K562 (cell line): ENCODE measurements around the gene SCAPER. TPM values are rescaled to one million over a fixed set of nuclear protein-coding genes. Genes with fewer than 3 reads are reported as not detected.

Experiments used
- ATAC-seq: fragments of 200-7000 bp; cut with Tn5 transposase; 3 replicates; pipeline ENCODE4 v1.9.1; 2020; ENCODE audit warnings: moderate library complexity
- BruUV-seq: library from RNA; stranded (reverse); fragments of 400-500 nt; replicated peaks from 2 replicates; lab custom pipeline; 2021; lab: Mats Ljungman, UMichigan
- CTCF ChIA-PET: fragments of 300-600 bp; formaldehyde crosslinking; extraction: SDS; loops from one replicate; lab custom pipeline; 2021; ENCODE audit warnings: low intra/inter-chr PET ratio; lab: Yijun Ruan, JAX
- POLR2A ChIA-PET: fragments of 300-600, 350-650 bp; sonication (Branson Sonifier 250); formaldehyde crosslinking; extraction: SDS; loops from one replicate; lab custom pipeline; 2021; ENCODE audit warnings: antibody characterized with exemption, inconsistent platforms; lab: Yijun Ruan, JAX
- DNase-seq, 4 experiments: peaks; one replicate each; pipeline versions ENCODE4 v3.0.0 to v3.0.0-alpha.2; 2011 to 2018; ENCODE audit warnings: low spot score in 3 of 4, mixed read lengths in 3 of 4; ENCODE audit errors: extremely low read depth in 1 of 4
- FAIRE-seq: peaks from 2 replicates; lab custom pipeline; 2011; peaks lifted over from hg19 to GRCh38; lab: Jason Lieb, UNC
- H2AFZ ChIP-seq: 2 replicates; pipeline ENCODE4 v1.6.0; 2011; ENCODE audit warnings: low read depth, low read length, control low read depth, inconsistent platforms
- H3K27ac ChIP-seq: fragments of 200-600 bp; 3 replicates; pipeline ENCODE4 v1.8.0; 2011; ENCODE audit warnings: low read depth, mild to moderate bottlenecking, control low read depth, inconsistent platforms, low read length, moderate library complexity, mixed read lengths; ENCODE audit errors: extremely low read depth
- H3K27me3 ChIP-seq, 2 experiments: fragments of 300-600 bp in 1 of 2; 2 replicates in 1 of 2; 3 replicates in 1 of 2; pipeline versions ENCODE4 v1.6.0 to v1.8.0; 2011; ENCODE audit warnings: inconsistent platforms in 2 of 2, low read length in 2 of 2, mild to moderate bottlenecking in 1 of 2, mixed read lengths in 1 of 2, moderate library complexity in 1 of 2; ENCODE audit not compliant: control insufficient read depth in 2 of 2, insufficient read depth in 2 of 2
- H3K36me3 ChIP-seq: fragments of 300-600 bp; 3 replicates; pipeline ENCODE4 v1.8.0; 2011; ENCODE audit warnings: mild to moderate bottlenecking, low read length, inconsistent platforms; ENCODE audit not compliant: control insufficient read depth, insufficient read depth
- H3K4me1 ChIP-seq, 2 experiments: fragments of 200-600 bp in 1 of 2; replicated peaks in 1 of 2; 2 replicates in 1 of 2; 3 replicates in 1 of 2; pipeline versions ENCODE4 v1.5.1 to v1.8.0; 2011; ENCODE audit warnings: inconsistent platforms in 2 of 2, low read length in 2 of 2, mild to moderate bottlenecking in 1 of 2, mixed read lengths in 1 of 2, moderate library complexity in 1 of 2; ENCODE audit not compliant: control insufficient read depth in 2 of 2, insufficient read depth in 2 of 2
- H3K4me2 ChIP-seq: 2 replicates; pipeline ENCODE4 v1.6.1; 2011; ENCODE audit warnings: low read length, control low read depth, inconsistent platforms, mixed read lengths; ENCODE audit not compliant: insufficient read depth
- H3K4me3 ChIP-seq: fragments of 200-600 bp; sonication (generic), shearing (Covaris generic); 2 replicates; pipeline ENCODE4 v1.5.1; 2016; ENCODE audit warnings: control low read depth, inconsistent platforms
- H3K79me2 ChIP-seq: fragments of 200-600 bp; 3 replicates; pipeline ENCODE4 v1.8.0; 2011; ENCODE audit warnings: low read length, inconsistent platforms; ENCODE audit not compliant: control insufficient read depth, insufficient read depth
- H3K9ac ChIP-seq, 2 experiments: 2 replicates each; pipeline versions ENCODE4 v1.6.0 to v1.6.1; 2011; ENCODE audit warnings: low read depth in 2 of 2, low read length in 2 of 2, control low read depth in 1 of 2, inconsistent platforms in 1 of 2, mild to moderate bottlenecking in 1 of 2, mixed read lengths in 1 of 2; ENCODE audit not compliant: insufficient read depth in 1 of 2
- H3K9me1 ChIP-seq: one replicate; pipeline ENCODE4 v1.6.0; 2011; ENCODE audit warnings: inconsistent platforms, mild to moderate bottlenecking, low read length, moderate library complexity; ENCODE audit not compliant: control insufficient read depth, insufficient read depth
- H3K9me3 ChIP-seq: replicated peaks from 2 replicates; pipeline ENCODE4 v1.5.1; 2011; ENCODE audit warnings: low read depth, low read length, inconsistent platforms; ENCODE audit not compliant: control insufficient read depth, insufficient read depth
- H4K20me1 ChIP-seq: replicated peaks from 2 replicates; pipeline ENCODE4 v1.6.1; 2011; ENCODE audit warnings: low read length, inconsistent platforms, mixed read lengths; ENCODE audit not compliant: control insufficient read depth, insufficient read depth
- CC2D1A ChIP-seq: fragments of 450-650 bp; IDR thresholded peaks from 2 replicates; pipeline ENCODE4 v1.6.1; 2017; ENCODE audit warnings: mild to moderate bottlenecking
- ERF ChIP-seq: fragments of 450-650 bp; formaldehyde crosslinking; IDR thresholded peaks from 2 replicates; pipeline ENCODE4 v1.4.0; 2020; ENCODE audit warnings: mild to moderate bottlenecking, mixed read lengths
- NCOA6 ChIP-seq: fragments of 450-650 bp; IDR thresholded peaks from 2 replicates; pipeline ENCODE4 v1.6.1; 2017; ENCODE audit warnings: mild to moderate bottlenecking
- TAF1 ChIP-seq: IDR thresholded peaks from 2 replicates; pipeline ENCODE4 v1.6.1; 2011; ENCODE audit warnings: mild to moderate bottlenecking, low read length, moderate library complexity; ENCODE audit not compliant: insufficient read depth, control insufficient read depth, severe bottlenecking; ENCODE audit errors: extremely low read depth
- ZNF253 ChIP-seq: fragments of 250-450 bp; sonication (Bioruptor Pico); conservative IDR thresholded peaks from 2 replicates; pipeline ENCODE4 v1.6.1; 2021; ENCODE audit warnings: mild to moderate bottlenecking
- WGBS: fragments of 100-300 bp; shearing (Covaris generic); methylation state at CpG from one replicate; pipeline ENCODE4 v1.1.6; 2016; ENCODE audit warnings: low coverage, mixed read lengths; ENCODE audit not compliant: insufficient coverage; ENCODE audit errors: missing lambda C conversion rate; 5-methylcytosine and 5-hydroxymethylcytosine counted together
- in situ Hi-C: fragments of 300-500 bp; cut with MboI; formaldehyde crosslinking; loops from 4 replicates; pipeline ENCODE4 v1.15.0; 2018; ENCODE audit warnings: inconsistent platforms, mixed read lengths
- intact Hi-C: fragments of 100-400 bp; cut with micrococcal nuclease; formaldehyde crosslinking; loops from 2 replicates; pipeline ENCODE4 v1.14.2; 2022
- polyA plus RNA-seq, 8 experiments: library from polyadenylated mRNA; depleted of rRNA in 4 of 8; stranded (reverse) in 5 of 8; unstranded in 3 of 8; fragments of >200 nt; fragmentation: Nextera tagmentation in 2 of 8; fragmentation: Illumina TruSeq in 1 of 8; extraction: Ambion mirVana in 2 of 8; extraction: Trizol in 1 of 8; gene quantifications; 2 replicates each; pipeline versions ENCODE4 v1.2.1 to v1.2.3, GENCODE V29; 2011 to 2014; ENCODE audit warnings: inconsistent platforms in 1 of 8, missing spikeins in 1 of 8
- total RNA-seq, 7 experiments: library from RNA; depleted of rRNA in 6 of 7; stranded (reverse); fragments of >200 nt in 6 of 7; fragmentation: Illumina TruSeq in 2 of 7; extraction: Trizol in 2 of 7; gene quantifications; 2 replicates each; pipeline versions ENCODE4 v1.2.1 to v1.2.3, GENCODE V29; 2011 to 2021; ENCODE audit warnings: low replicate concordance in 1 of 7
- TF ChIP-seq, protein P1 (sequence below): sonication (generic); formaldehyde crosslinking; IDR thresholded peaks from 2 replicates; pipeline ENCODE4 v1.8.1; 2023; ENCODE audit warnings: mild to moderate bottlenecking, missing genetic modification reagents
- TF ChIP-seq, protein P2 (sequence below), 2 experiments: fragments of 450-650 bp; IDR thresholded peaks; 2 replicates each; pipeline ENCODE4 v1.6.1; 2016; ENCODE audit warnings: mild to moderate bottlenecking in 2 of 2, borderline replicate concordance in 1 of 2, low read depth in 1 of 2, moderate library complexity in 1 of 2
- TF ChIP-seq, protein P3 (sequence below): fragments of 450-650 bp; IDR thresholded peaks from 2 replicates; pipeline ENCODE4 v1.6.1; 2016; ENCODE audit warnings: borderline replicate concordance

Gene SCAPER
- total and polyA plus RNA-seq, 9 of the 15 experiments (the other 6 are each of a cell fraction or from before 2014, with no cell fraction given): 1.3 to 5.7 (median 3.2) TPM

DNA sequence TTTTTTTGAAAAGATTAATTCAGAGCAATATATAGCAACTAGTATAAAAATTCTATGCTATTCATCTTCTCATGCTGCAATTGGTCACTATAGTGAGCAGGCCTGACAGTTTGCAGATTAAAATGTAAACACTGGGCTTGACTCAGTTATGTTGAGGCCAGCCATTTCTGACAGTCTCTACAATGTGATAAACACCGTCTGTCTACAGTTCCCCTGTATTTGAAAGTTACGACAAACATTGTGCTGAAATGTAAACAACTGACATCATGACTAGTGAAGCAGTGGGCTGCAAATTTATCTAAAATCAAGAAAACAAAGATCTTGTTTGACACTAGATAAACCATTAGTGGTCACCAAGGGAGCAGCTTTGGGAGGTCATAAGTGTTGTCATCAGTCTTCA, 371.1 kb downstream of the SCAPER start:
- H3K36me3 ChIP-seq: no peaks in the 10 kb centered on the region
- 4% methylated on average over 2 of the region's 2 CpGs for WGBS
- ATAC-seq (no peak), FAIRE-seq (no peak), DNase-seq (no peak)
- H3K79me2 ChIP-seq: no peaks in the 10 kb centered on the region
- intact Hi-C loops (no loop called here), in situ Hi-C loops (no loop called here)
- no peaks in the 10 kb centered on the region for H3K9me3 ChIP-seq
- ChIA-PET CTCF (no interaction called here), POLR2A (no interaction called here)
- no peak overlapping the region for H3K4me2 ChIP-seq
- H2AFZ ChIP-seq: no peak overlapping the region
- H3K27ac ChIP-seq: no peak overlapping the region
- H4K20me1 ChIP-seq: no peaks in the 10 kb centered on the region
- no TSS peak for BruUV-seq
- no peaks in the 10 kb centered on the region for H3K9me1 ChIP-seq
- H3K9ac ChIP-seq: no peak overlapping the region
- H3K4me3 ChIP-seq: no peak overlapping the region
- H3K27me3 ChIP-seq: no peaks in the 10 kb centered on the region
- no peaks in the 10 kb centered on the region for H3K4me1 ChIP-seq
- no peak for TF ChIP-seq NCOA6
- TF ChIP-seq TAF1: no peak
- TF ChIP-seq, protein P1, sequence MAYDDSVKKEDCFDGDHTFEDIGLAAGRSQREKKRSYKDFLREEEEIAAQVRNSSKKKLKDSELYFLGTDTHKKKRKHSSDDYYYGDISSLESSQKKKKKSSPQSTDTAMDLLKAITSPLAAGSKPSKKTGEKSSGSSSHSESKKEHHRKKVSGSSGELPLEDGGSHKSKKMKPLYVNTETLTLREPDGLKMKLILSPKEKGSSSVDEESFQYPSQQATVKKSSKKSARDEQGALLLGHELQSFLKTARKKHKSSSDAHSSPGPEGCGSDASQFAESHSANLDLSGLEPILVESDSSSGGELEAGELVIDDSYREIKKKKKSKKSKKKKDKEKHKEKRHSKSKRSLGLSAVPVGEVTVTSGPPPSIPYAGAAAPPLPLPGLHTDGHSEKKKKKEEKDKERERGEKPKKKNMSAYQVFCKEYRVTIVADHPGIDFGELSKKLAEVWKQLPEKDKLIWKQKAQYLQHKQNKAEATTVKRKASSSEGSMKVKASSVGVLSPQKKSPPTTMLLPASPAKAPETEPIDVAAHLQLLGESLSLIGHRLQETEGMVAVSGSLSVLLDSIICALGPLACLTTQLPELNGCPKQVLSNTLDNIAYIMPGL (CRISPR knock-in tag): no peak
- TF ChIP-seq, protein P2, sequence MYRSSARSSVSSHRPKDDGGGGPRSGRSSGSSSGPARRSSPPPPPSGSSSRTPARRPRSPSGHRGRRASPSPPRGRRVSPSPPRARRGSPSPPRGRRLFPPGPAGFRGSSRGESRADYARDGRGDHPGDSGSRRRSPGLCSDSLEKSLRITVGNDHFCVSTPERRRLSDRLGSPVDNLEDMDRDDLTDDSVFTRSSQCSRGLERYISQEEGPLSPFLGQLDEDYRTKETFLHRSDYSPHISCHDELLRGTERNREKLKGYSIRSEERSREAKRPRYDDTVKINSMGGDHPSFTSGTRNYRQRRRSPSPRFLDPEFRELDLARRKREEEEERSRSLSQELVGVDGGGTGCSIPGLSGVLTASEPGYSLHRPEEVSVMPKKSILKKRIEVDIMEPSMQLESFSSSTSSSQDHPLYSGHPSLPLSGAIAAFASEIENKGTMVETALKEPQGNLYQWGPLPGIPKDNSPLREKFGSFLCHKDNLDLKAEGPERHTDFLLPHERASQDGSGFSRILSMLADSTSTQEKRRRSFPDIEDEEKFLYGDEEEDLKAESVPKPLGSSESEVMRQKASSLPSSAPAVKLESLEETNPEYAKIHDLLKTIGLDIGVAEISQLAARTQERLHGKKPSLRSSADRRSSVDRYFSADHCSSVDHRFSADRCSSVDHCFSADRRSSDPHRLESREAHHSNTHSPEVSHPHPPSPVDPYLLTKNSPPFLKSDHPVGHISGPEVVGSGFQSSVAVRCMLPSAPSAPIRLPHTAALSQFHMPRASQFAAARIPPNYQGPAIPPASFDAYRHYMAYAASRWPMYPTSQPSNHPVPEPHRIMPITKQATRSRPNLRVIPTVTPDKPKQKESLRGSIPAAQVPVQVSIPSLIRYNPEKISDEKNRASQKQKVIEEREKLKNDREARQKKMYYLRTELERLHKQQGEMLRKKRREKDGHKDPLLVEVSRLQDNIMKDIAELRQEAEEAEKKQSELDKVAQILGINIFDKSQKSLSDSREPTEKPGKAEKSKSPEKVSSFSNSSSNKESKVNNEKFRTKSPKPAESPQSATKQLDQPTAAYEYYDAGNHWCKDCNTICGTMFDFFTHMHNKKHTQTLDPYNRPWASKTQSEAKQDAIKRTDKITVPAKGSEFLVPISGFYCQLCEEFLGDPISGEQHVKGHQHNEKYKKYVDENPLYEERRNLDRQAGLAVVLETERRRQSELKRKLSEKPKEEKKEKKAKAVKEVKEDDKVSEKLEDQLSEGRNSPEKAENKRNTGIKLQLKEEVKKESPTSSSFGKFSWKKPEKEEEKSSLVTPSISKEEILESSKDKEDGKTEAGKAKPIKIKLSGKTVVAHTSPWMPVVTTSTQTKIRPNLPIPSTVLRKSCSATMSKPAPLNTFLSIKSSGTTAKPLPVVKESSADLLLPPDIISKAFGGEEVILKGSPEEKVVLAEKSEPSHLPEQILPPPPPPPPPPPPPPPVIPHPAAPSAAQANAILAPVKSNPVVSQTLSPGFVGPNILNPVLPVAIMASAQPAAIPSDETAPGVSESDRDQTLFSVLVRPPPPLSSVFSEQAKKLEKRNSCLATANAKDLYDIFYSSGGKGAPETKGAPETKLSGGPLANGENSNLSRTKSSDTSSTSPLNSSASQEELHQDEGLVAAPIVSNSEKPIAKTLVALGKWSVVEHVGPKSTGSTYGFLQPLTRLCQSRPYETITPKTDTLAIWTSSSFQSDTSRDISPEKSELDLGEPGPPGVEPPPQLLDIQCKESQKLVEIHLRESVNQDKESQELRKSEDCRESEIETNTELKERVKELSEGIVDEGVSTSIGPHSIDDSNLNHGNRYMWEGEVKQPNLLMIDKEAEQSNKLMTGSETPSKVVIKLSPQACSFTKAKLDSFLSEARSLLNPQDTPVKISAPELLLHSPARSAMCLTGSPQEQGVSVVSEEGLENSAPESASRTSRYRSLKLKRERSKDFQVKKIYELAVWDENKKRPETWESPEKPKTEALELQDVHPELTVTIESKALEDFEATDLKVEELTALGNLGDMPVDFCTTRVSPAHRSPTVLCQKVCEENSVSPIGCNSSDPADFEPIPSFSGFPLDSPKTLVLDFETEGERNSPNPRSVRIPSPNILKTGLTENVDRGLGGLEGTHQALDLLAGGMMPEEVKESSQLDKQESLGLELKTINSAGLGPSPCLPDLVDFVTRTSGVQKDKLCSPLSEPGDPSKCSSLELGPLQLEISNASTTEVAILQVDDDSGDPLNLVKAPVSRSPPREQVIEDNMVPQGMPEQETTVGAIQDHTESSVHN (IDR thresholded peaks at IDR 0.05; ENCODE audit: borderline replicate concordance in 1 of 2, low read depth in 1 of 2): no peak
- TF ChIP-seq, protein P3, sequence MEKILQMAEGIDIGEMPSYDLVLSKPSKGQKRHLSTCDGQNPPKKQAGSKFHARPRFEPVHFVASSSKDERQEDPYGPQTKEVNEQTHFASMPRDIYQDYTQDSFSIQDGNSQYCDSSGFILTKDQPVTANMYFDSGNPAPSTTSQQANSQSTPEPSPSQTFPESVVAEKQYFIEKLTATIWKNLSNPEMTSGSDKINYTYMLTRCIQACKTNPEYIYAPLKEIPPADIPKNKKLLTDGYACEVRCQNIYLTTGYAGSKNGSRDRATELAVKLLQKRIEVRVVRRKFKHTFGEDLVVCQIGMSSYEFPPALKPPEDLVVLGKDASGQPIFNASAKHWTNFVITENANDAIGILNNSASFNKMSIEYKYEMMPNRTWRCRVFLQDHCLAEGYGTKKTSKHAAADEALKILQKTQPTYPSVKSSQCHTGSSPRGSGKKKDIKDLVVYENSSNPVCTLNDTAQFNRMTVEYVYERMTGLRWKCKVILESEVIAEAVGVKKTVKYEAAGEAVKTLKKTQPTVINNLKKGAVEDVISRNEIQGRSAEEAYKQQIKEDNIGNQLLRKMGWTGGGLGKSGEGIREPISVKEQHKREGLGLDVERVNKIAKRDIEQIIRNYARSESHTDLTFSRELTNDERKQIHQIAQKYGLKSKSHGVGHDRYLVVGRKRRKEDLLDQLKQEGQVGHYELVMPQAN: no peak
- no peak for TF ChIP-seq CC2D1A
- TF ChIP-seq ZNF253: no peak
- TF ChIP-seq ERF (CRISPR knock-in tag): no peak
